Left kidney (tissue), 2 donors: ENCODE data around the gene IL36RN. TPM values are rescaled to one million over a fixed set of nuclear protein-coding genes. Genes with fewer than 3 reads are reported as not detected.
"Not testable (repeated sequence)": the region's sequence is repeated elsewhere in the genome, so short reads cannot be mapped to it uniquely, and the experiment has no call there.

ENCODE experiments used
- DNase-seq: peaks from one replicate; pipeline ENCODE4 v3.0.0-alpha.2; 2013
- polyA plus RNA-seq: library from polyadenylated mRNA; unstranded; fragments of 120-200 nt; gene quantifications from one replicate; pipeline ENCODE4 v1.2.1, GENCODE V29; 2013; ENCODE audit not compliant: insufficient read length

Gene IL36RN
- polyA plus RNA-seq, 1 donor = 0.07 TPM

GRCh38 chr2:113075030-113075429 is 16.0 kb downstream of the IL36RN start:
- no peak for DNase-seq

- DNase-seq = no peak
These were observed 16.6 kb downstream of the IL36RN start for GRCh38 chr2:113075600-113075999.

- DNase-seq = no peak
These were observed 18.1 kb downstream of the IL36RN start for GRCh38 chr2:113076954-113077669.

- DNase-seq = no peak
These were observed 18.9 kb downstream of the IL36RN start for GRCh38 chr2:113077921-113078320.

- no peak for DNase-seq
These were observed 19.4 kb downstream of the IL36RN start for GRCh38 chr2:113078350-113078839.

- no peak for DNase-seq
These were observed 20.1 kb downstream of the IL36RN start for GRCh38 chr2:113079131-113079530.

GRCh38 chr2:113080134-113080533 is 21.1 kb downstream of the IL36RN start:
- no peak for DNase-seq

- DNase-seq = no peak
These were observed 22.7 kb downstream of the IL36RN start for GRCh38 chr2:113081488-113082210.

GRCh38 chr2:113083296-113083695 is 24.3 kb downstream of the IL36RN start:
- no peak for DNase-seq

- DNase-seq = no peak
These were observed 25.4 kb downstream of the IL36RN start for GRCh38 chr2:113084249-113085000.

- no peak for DNase-seq
These were observed 26.5 kb downstream of the IL36RN start for GRCh38 chr2:113085542-113085941.

GRCh38 chr2:113088213-113088992 is 29.4 kb downstream of the IL36RN start:
- DNase-seq = no peak

GRCh38 chr2:113089916-113090315 is 30.9 kb downstream of the IL36RN start:
- no peak for DNase-seq

GRCh38 chr2:113091231-113091896 is 32.4 kb downstream of the IL36RN start:
- no peak for DNase-seq

- no peak for DNase-seq
These were observed 34.0 kb downstream of the IL36RN start for GRCh38 chr2:113092864-113093612.

- DNase-seq = no peak
These were observed 34.6 kb downstream of the IL36RN start for GRCh38 chr2:113093613-113093977.

- DNase-seq = not testable (repeated sequence)
These were observed 37.3 kb downstream of the IL36RN start for GRCh38 chr2:113096306-113096705.

- not testable (repeated sequence) for DNase-seq
These were observed 38.0 kb downstream of the IL36RN start for GRCh38 chr2:113096842-113097618.

- no peak for DNase-seq
These were observed 39.0 kb downstream of the IL36RN start for GRCh38 chr2:113098041-113098440.

- no peak for DNase-seq
These were observed 39.5 kb downstream of the IL36RN start for GRCh38 chr2:113098532-113098931.
